GM18907 (cell line): ENCODE measurements around the gene APH1B.
"Not testable (repeated sequence)": the region's sequence is repeated elsewhere in the genome, so short reads cannot be mapped to it uniquely, and the experiment has no call there.

Experiments
- ATAC-seq: cut with Tn5 transposase; IDR thresholded peaks from one replicate; pipeline ENCODE4 v1.9.1; 2021; ENCODE audit warnings: mild to moderate bottlenecking, moderate library complexity; ENCODE audit not compliant: unreplicated experiment

The APH1B gene

GRCh38 chr15:63294359-63294758, 17.0 kb downstream of the APH1B start:
- no peak for ATAC-seq

- ATAC-seq, result no peak
These were observed 17.9 kb downstream of the APH1B start for GRCh38 chr15:63295341-63295740.

GRCh38 chr15:63296195-63296594, 18.8 kb downstream of the APH1B start:
- no peak for ATAC-seq

- ATAC-seq, result no peak
These were observed 22.7 kb downstream of the APH1B start for GRCh38 chr15:63299943-63300575.

GRCh38 chr15:63301088-63301487, 23.7 kb downstream of the APH1B start:
- ATAC-seq, result no peak

- ATAC-seq, result no peak
These were observed 27.9 kb downstream of the APH1B start for GRCh38 chr15:63305260-63305659.

- ATAC-seq, result no peak
These were observed 29.2 kb downstream of the APH1B start for GRCh38 chr15:63306492-63307073.

GRCh38 chr15:63308491-63308890, 31.1 kb downstream of the APH1B start:
- no peak for ATAC-seq

- ATAC-seq, result no peak
These were observed 31.5 kb downstream of the APH1B start for GRCh38 chr15:63308947-63309346.

GRCh38 chr15:63310646-63311045, 33.2 kb downstream of the APH1B start:
- no peak for ATAC-seq

- ATAC-seq, result no peak
These were observed 34.9 kb downstream of the APH1B start for GRCh38 chr15:63312286-63312685.

- ATAC-seq, result no peak
These were observed 36.4 kb downstream of the APH1B start for GRCh38 chr15:63313825-63314224.

- ATAC-seq, result no peak
These were observed 37.0 kb downstream of the APH1B start for GRCh38 chr15:63314409-63314808.

GRCh38 chr15:63318344-63318743, 40.9 kb downstream of the APH1B start:
- ATAC-seq, result no peak

- no peak for ATAC-seq
These were observed 41.7 kb downstream of the APH1B start for GRCh38 chr15:63319065-63319464.

- not testable (repeated sequence) for ATAC-seq
These were observed 43.0 kb downstream of the APH1B start for GRCh38 chr15:63320446-63320845.

GRCh38 chr15:63320981-63321380, 43.6 kb downstream of the APH1B start:
- not testable (repeated sequence) for ATAC-seq

- no peak for ATAC-seq
These were observed 44.1 kb downstream of the APH1B start for GRCh38 chr15:63321462-63321861.

GRCh38 chr15:63322541-63322940, 45.1 kb downstream of the APH1B start:
- no peak for ATAC-seq

GRCh38 chr15:63323798-63324563, 46.6 kb downstream of the APH1B start:
- no peak for ATAC-seq

GRCh38 chr15:63324770-63325169, 47.4 kb downstream of the APH1B start:
- no peak for ATAC-seq
